T-cell (primary cell): ENCODE data around the gene CLEC9A. TPM values are rescaled to one million over a fixed set of nuclear protein-coding genes. Genes with fewer than 3 reads are reported as not detected.

ENCODE experiments used
- ATAC-seq, 4 experiments: fragments of 200-7000 bp in 3 of 4; fragments of 150-1000 bp in 1 of 4; cut with Tn5 transposase; replicated peaks in 1 of 4; 1 replicate in 3 of 4; 2 replicates in 1 of 4; pipeline ENCODE4 v1.10.0; 2021; ENCODE audit warnings: moderate library complexity in 3 of 4, mild to moderate bottlenecking in 2 of 4, moderate number of reproducible peaks in 1 of 4
- CTCF ChIA-PET, 2 donors: fragments of 300-600 bp; sonication (Branson Sonifier 250); formaldehyde crosslinking; loops; one replicate each; lab custom pipeline; 2022; ENCODE audit warnings: antibody characterized with exemption in 2 of 2; lab: Charles Lee
- POLR2A ChIA-PET, 2 donors: fragments of 300-600 bp; sonication (Branson Sonifier 250); formaldehyde crosslinking; loops; one replicate each; lab custom pipeline; 2022; ENCODE audit warnings: antibody characterized with exemption in 2 of 2; lab: Charles Lee
- DNase-seq, 35 experiments: peaks; one replicate each; pipeline versions ENCODE4 v3.0.0 to v3.0.0-alpha.2; 2013 to 2023
- H3K27ac ChIP-seq: one replicate; pipeline ENCODE4 v1.5.1; 2013; ENCODE audit warnings: low read length
- H3K27me3 ChIP-seq, 2 experiments: replicated peaks in 1 of 2; 1 replicate in 1 of 2; 2 replicates in 1 of 2; pipeline versions ENCODE4 v1.6.1 to v1.7.0; 2013; ENCODE audit warnings: low read length in 1 of 2, mixed read lengths in 1 of 2; ENCODE audit not compliant: control insufficient read depth in 2 of 2, insufficient read depth in 2 of 2; ENCODE audit errors: extremely low read depth in 1 of 2
- H3K36me3 ChIP-seq, 2 donors: 1 replicate in 1 of 2; 2 replicates in 1 of 2; pipeline versions ENCODE4 v1.6.1 to v1.7.0; 2013; ENCODE audit warnings: low read length in 1 of 2; ENCODE audit not compliant: control insufficient read depth in 2 of 2, insufficient read depth in 1 of 2; ENCODE audit errors: extremely low read depth in 1 of 2
- H3K4me1 ChIP-seq, 2 experiments: 1 replicate in 1 of 2; 2 replicates in 1 of 2; pipeline versions ENCODE4 v1.6.1 to v1.7.0; 2013; ENCODE audit warnings: low read length in 2 of 2, mixed read lengths in 1 of 2; ENCODE audit not compliant: insufficient read depth in 2 of 2, control insufficient read depth in 1 of 2; ENCODE audit errors: extremely low read depth in 1 of 2
- H3K4me3 ChIP-seq, 2 donors: 1 replicate in 1 of 2; 2 replicates in 1 of 2; pipeline versions ENCODE4 v1.5.1 to v1.7.0; 2013; ENCODE audit warnings: mild to moderate bottlenecking in 2 of 2, low read length in 1 of 2, moderate library complexity in 1 of 2; ENCODE audit not compliant: control insufficient read depth in 1 of 2; ENCODE audit errors: extremely low read depth in 1 of 2
- H3K9me3 ChIP-seq: 2 replicates; pipeline ENCODE4 v1.7.0; 2013
- H3K27ac Mint-ChIP-seq, 2 donors: one replicate each; pipeline ENCODE4 v1.8.0; 2020 to 2021; ENCODE audit warnings: mild to moderate bottlenecking in 2 of 2, mixed read lengths in 2 of 2
- H3K27me3 Mint-ChIP-seq, 2 donors: one replicate each; pipeline ENCODE4 v1.8.0; 2021 to 2022; ENCODE audit warnings: mixed read lengths in 2 of 2
- H3K36me3 Mint-ChIP-seq: one replicate; pipeline ENCODE4 v1.8.0; 2021; ENCODE audit warnings: mixed read lengths
- H3K4me1 Mint-ChIP-seq, 3 donors: one replicate each; pipeline ENCODE4 v1.8.0; 2020 to 2022; ENCODE audit warnings: mixed read lengths in 3 of 3, mild to moderate bottlenecking in 1 of 3
- H3K4me3 Mint-ChIP-seq, 3 donors: one replicate each; pipeline ENCODE4 v1.8.0; 2020 to 2022; ENCODE audit warnings: mild to moderate bottlenecking in 3 of 3, mixed read lengths in 3 of 3, moderate library complexity in 3 of 3
- H3K9me3 Mint-ChIP-seq, 3 donors: one replicate each; pipeline ENCODE4 v1.8.0; 2020 to 2022; ENCODE audit warnings: mixed read lengths in 3 of 3
- whole genome bisulfite sequencing: methylation state at CpG from one replicate; pipeline ENCODE4 v1.1.5; 2013; ENCODE audit warnings: missing lambda C conversion rate; ENCODE audit not compliant: insufficient coverage; 5-methylcytosine and 5-hydroxymethylcytosine counted together
- total RNA-seq, 35 experiments: library from RNA in 6 of 35; stranded (reverse) in 6 of 35; fragments of 120-200 nt in 1 of 35; gene quantifications; one replicate each; pipeline versions ENCODE4 v1.2.1 to v1.2.4 and lab custom pipeline; 2013 to 2026

CLEC9A gene
- total RNA-seq, 5 donors from 2014 or later (not counting 1 experiment from before 2014, with no cell fraction given), result 0.61 TPM; not detected in 4

- Mint-ChIP-seq H3K4me3 (no peak overlapping the region), H3K27me3 (peaks cover 2 to 7% of the 10 kb centered on the region in 2 donors), H3K36me3 (no peaks in the 10 kb centered on the region), H3K27ac (no peak overlapping the region), H3K4me1 (peaks cover 0 to 5% (median under 1%) of the 10 kb centered on the region in 3 donors), H3K9me3 (no peaks in the 10 kb centered on the region)
- H3K27me3 ChIP-seq, result peaks cover 0 to 7% of the 10 kb centered on the region in 2 experiments
- ChIA-PET CTCF (no interaction called here), POLR2A (no interaction called here)
- no peaks in the 10 kb centered on the region for H3K4me1 ChIP-seq
- no peaks in the 10 kb centered on the region for H3K9me3 ChIP-seq
- no peaks in the 10 kb centered on the region for H3K36me3 ChIP-seq
- no CpG with 5 or more reads among the region's 4 CpGs for WGBS
- no peak for DNase-seq
- no peak overlapping the region for H3K27ac ChIP-seq
- no peak overlapping the region for H3K4me3 ChIP-seq
- no peak for ATAC-seq
Observed at GRCh38 chr12:10094646-10095395, 64.3 kb downstream of the CLEC9A start.

DNA sequence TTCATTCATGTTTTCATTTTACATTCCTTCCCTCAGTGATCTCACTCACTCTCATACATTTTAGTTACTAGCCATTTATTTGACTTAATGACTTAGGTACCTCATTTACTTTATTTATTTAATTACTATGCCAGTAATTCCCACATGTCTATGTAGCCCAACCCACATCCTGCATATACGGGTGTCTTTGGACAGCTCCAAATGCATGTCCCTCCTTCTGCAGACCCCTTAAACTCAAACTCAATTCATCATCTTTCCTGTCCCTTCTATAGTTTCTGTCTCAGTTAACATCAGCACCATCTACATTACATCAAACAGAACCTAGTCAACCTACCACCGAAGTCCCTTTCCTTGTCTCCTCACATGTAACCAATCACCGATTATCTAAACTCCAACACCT, 65.5 kb downstream of the CLEC9A start:
- peaks cover 1 to 4% of the 10 kb centered on the region in 2 donors for H3K27me3 Mint-ChIP-seq

DNA sequence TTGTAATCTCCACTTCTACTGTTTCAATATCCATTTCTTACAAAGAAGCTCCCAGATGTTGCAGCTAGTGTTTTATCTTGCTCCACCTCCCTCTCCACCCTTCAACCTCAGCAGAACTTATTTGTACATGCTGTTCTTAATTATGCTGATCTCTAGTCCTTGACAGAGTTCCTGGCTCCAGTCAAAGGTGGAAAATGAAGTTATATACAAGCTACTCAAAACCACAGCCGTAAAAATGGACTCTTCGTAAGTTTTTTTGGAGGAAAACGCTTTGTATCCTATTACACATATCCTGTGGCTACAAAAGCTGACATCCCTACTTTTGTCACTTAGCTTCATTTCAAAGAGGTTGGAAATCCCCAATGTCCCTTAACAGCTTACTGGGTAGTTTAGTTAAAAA, 67.0 kb downstream of the CLEC9A start:
- Histone ChIP-seq H3K27ac (no peak overlapping the region), H3K4me1 (no peaks in the 10 kb centered on the region), H3K36me3 (no peaks in the 10 kb centered on the region), H3K27me3 (peaks cover 0 to 12% of the 10 kb centered on the region in 2 experiments), H3K9me3 (no peaks in the 10 kb centered on the region), H3K4me3 (no peak overlapping the region)
- Mint-ChIP-seq H3K4me1 (no peaks in the 10 kb centered on the region), H3K4me3 (no peak overlapping the region), H3K36me3 (no peaks in the 10 kb centered on the region), H3K9me3 (no peaks in the 10 kb centered on the region), H3K27ac (no peak overlapping the region), H3K27me3 (peaks cover 5 to 11% of the 10 kb centered on the region in 2 donors)
- CTCF ChIA-PET, result no interaction called here
- DNase-seq (no peak), ATAC-seq (no peak)
- POLR2A ChIA-PET, result interaction anchor here in 1 of 2 donors (0.6 kb wide), 1 partner anchor 846 kb away, joined by 3 read pairs; no protein-coding TSS in a partner anchor
- WGBS, result 77% methylated on average over 2 of the region's 3 CpGs

More for the DNA sequence above, 65.5 kb downstream of the CLEC9A start:
- ChIA-PET POLR2A (no interaction called here), CTCF (no interaction called here)
- Histone ChIP-seq H3K9me3 (no peaks in the 10 kb centered on the region), H3K36me3 (no peaks in the 10 kb centered on the region), H3K4me1 (no peaks in the 10 kb centered on the region), H3K27me3 (peaks cover 0 to 5% of the 10 kb centered on the region in 2 experiments), H3K27ac (no peak overlapping the region), H3K4me3 (no peak overlapping the region)
- ATAC-seq, result no peak
- H3K9me3 Mint-ChIP-seq, result no peaks in the 10 kb centered on the region
- no peak overlapping the region for H3K27ac Mint-ChIP-seq
- no peak overlapping the region for H3K4me3 Mint-ChIP-seq
- H3K4me1 Mint-ChIP-seq, result no peaks in the 10 kb centered on the region
- no peak for DNase-seq
- H3K36me3 Mint-ChIP-seq, result no peaks in the 10 kb centered on the region
- 77% methylated on average over 2 of the region's 3 CpGs for WGBS

DNA sequence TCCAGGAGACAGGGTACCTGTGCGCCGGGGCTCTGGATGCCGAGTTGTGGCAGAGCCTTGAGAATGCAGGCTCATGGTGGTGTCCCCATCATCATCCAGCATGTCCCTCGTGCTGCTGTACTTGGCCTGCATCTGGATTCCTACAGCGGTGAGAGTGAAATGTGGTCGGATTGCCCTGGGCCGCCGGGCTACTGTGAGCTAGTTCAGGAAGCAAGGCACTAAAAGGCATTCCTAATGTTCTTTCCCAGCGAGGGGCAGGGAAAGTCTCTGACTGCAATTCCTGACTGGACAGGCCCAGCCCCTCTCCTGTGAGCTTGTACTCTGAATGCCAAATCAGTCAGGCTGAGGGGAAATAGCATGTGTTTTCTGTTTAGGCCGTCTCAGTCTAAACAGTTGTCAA, 68.3 kb downstream of the CLEC9A start, which contains the start of gene CLEC1A:
CLEC1A (minus strand) TSS at position 195 of the 400 bp plus-strand sequence; CDS start at position 132, 63 bp downstream.
- no peak within 1 kb of the TSS for H3K27ac ChIP-seq
- H3K27me3 ChIP-seq, result peaks cover 0 to 13% of the 10 kb centered on the region in 2 experiments
- Mint-ChIP-seq H3K27me3 (peaks cover 10 to 16% of the 10 kb centered on the region in 2 donors), H3K4me1 (no peaks in the 10 kb centered on the region), H3K9me3 (peaks cover 4 to 8% (median 5%) of the 10 kb centered on the region in 3 donors), H3K27ac (no peak within 1 kb of the TSS), H3K36me3 (no peaks in the 10 kb centered on the region), H3K4me3 (no peak within 1 kb of the TSS)
- H3K4me1 ChIP-seq, result no peaks in the 10 kb centered on the region
- 89% methylated on average over 4 of the region's 10 CpGs for WGBS
- DNase-seq (no peak), ATAC-seq (no peak)
- no peaks in the 10 kb centered on the region for H3K9me3 ChIP-seq
- POLR2A ChIA-PET, result no interaction called here
- no peak within 1 kb of the TSS for H3K4me3 ChIP-seq
- no peaks in the 10 kb centered on the region for H3K36me3 ChIP-seq
- CTCF ChIA-PET, result interaction anchor here in 1 of 2 donors (0.6 kb wide), 1 partner anchor 14 kb away, joined by 6 read pairs; no protein-coding TSS in a partner anchor

GRCh38 chr12:10101042-10101579, 70.6 kb downstream of the CLEC9A start:
- Histone ChIP-seq H3K27me3 (peaks cover 0 to 19% of the 10 kb centered on the region in 2 experiments), H3K36me3 (no peaks in the 10 kb centered on the region), H3K27ac (no peak overlapping the region), H3K4me1 (no peaks in the 10 kb centered on the region), H3K9me3 (no peaks in the 10 kb centered on the region), H3K4me3 (no peak overlapping the region)
- H3K4me1 Mint-ChIP-seq, result no peaks in the 10 kb centered on the region
- H3K9me3 Mint-ChIP-seq, result peaks cover 6 to 12% (median 6%) of the 10 kb centered on the region in 3 donors
- H3K4me3 Mint-ChIP-seq, result no peak overlapping the region
- no peak overlapping the region for H3K27ac Mint-ChIP-seq
- POLR2A ChIA-PET, result interaction anchor here in 1 of 2 donors (0.6 kb wide), 1 partner anchor 27 kb away, joined by 7 read pairs; no protein-coding TSS in a partner anchor
- no peak for ATAC-seq
- CTCF ChIA-PET, result interaction anchor here in 1 of 2 donors (0.7 kb wide), 1 partner anchor 264 kb away, joined by 7 read pairs; no protein-coding TSS in a partner anchor
- no peak for DNase-seq
- H3K36me3 Mint-ChIP-seq, result no peaks in the 10 kb centered on the region
- peaks cover 27 to 29% of the 10 kb centered on the region in 2 donors for H3K27me3 Mint-ChIP-seq
- 83% methylated on average over 4 of the region's 5 CpGs for WGBS

DNA sequence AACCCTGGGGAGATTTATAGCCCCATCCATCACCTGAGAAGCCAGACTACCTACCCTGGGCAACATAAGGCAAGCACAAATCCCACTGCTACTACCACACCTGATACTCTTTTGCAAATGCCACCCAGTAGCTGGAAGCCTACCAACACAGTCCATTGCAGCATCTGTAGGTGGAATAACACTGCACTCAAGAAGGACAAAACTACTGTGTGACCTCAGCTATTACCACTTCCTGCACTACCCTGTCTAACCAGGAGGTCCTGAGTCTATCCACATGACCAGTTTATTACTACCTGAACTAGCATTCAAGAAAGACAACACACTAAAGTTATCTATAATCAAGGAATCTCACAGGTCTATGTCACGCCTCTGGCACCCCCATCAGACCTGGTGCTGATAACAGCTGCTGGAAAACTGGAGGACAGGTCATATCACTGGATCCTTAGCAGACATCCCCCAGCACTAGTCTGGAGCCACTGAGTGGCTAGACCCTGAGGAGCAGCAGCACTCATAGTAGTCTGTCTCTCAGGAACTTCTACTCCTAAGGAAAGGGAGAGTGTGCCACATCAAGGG, 71.3 kb downstream of the CLEC9A start:
- Histone ChIP-seq H3K9me3 (no peaks in the 10 kb centered on the region), H3K4me3 (no peak overlapping the region), H3K36me3 (no peaks in the 10 kb centered on the region), H3K4me1 (no peaks in the 10 kb centered on the region), H3K27ac (no peak overlapping the region), H3K27me3 (peaks cover 0 to 19% of the 10 kb centered on the region in 2 experiments)
- WGBS, result 100% methylated on average over 1 of the region's 1 CpG
- Mint-ChIP-seq H3K9me3 (peaks cover 6 to 12% (median 6%) of the 10 kb centered on the region in 3 donors), H3K27ac (no peak overlapping the region), H3K4me3 (no peak overlapping the region), H3K36me3 (no peaks in the 10 kb centered on the region), H3K4me1 (no peaks in the 10 kb centered on the region), H3K27me3 (peaks cover 29 to 30% of the 10 kb centered on the region in 2 donors)
- POLR2A ChIA-PET, result interaction anchor here in 1 of 2 donors (0.6 kb wide), 1 partner anchor 26 kb away, joined by 7 read pairs; no protein-coding TSS in a partner anchor
- CTCF ChIA-PET, result no interaction called here
- ATAC-seq (no peak), DNase-seq (no peak)
